HL-60 (cell line): ENCODE data around the gene OSBPL3.

ENCODE experiments used
- GABPA ChIP-seq: IDR thresholded peaks from 2 replicates; pipeline ENCODE4 v1.6.1; 2012; ENCODE audit warnings: low read depth
- POLR2AphosphoS5 ChIP-seq: IDR thresholded peaks from 2 replicates; pipeline ENCODE4 v1.6.1; 2012; ENCODE audit warnings: low read depth
- TF ChIP-seq, protein P1 (sequence below): IDR thresholded peaks from one replicate; pipeline ENCODE4 v1.5.1; 2011; ENCODE audit warnings: low read length, control low read depth, inconsistent platforms; ENCODE audit not compliant: insufficient read depth
- TF ChIP-seq, protein P2 (sequence below): IDR thresholded peaks from 2 replicates; pipeline ENCODE4 v1.6.1; 2012; ENCODE audit warnings: low read depth; ENCODE audit not compliant: insufficient replicate concordance

DNA sequence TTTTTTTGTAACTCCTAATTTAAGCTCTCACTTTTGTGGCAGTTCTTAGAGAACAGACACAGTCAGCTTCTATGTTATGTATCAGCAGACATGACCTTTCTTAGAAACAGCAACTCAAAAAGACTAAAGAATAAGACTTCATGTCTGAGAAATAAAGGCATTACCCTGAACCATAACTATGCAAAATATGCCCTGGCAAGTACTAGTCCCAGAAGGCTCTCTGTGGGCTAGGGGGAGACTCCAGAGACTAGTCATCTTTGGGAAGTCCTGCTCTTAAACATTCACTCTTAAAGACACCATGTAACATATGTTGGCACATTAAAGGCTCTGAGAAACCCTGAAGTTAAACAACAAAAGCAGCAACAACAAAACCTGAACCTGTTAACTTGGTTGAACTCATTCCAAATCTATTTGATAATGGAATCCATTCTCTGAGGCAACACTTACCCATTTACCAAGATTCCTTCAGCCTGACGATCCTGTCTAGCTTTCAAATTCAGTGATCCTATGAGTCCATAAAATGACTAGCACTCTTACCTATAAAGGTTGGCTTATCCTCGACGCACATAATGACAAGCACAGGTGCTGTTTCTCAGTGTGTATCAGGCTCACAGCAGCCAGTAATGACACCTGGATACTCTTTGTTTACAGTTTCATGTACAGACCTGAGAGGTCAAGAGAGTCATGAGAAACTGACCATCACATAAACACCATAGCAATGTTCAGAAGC, 62.3 kb downstream of the OSBPL3 start:
- TF ChIP-seq, protein P1, sequence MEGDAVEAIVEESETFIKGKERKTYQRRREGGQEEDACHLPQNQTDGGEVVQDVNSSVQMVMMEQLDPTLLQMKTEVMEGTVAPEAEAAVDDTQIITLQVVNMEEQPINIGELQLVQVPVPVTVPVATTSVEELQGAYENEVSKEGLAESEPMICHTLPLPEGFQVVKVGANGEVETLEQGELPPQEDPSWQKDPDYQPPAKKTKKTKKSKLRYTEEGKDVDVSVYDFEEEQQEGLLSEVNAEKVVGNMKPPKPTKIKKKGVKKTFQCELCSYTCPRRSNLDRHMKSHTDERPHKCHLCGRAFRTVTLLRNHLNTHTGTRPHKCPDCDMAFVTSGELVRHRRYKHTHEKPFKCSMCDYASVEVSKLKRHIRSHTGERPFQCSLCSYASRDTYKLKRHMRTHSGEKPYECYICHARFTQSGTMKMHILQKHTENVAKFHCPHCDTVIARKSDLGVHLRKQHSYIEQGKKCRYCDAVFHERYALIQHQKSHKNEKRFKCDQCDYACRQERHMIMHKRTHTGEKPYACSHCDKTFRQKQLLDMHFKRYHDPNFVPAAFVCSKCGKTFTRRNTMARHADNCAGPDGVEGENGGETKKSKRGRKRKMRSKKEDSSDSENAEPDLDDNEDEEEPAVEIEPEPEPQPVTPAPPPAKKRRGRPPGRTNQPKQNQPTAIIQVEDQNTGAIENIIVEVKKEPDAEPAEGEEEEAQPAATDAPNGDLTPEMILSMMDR = no peak
- TF ChIP-seq POLR2AphosphoS5 = no peak
- TF ChIP-seq, protein P2, sequence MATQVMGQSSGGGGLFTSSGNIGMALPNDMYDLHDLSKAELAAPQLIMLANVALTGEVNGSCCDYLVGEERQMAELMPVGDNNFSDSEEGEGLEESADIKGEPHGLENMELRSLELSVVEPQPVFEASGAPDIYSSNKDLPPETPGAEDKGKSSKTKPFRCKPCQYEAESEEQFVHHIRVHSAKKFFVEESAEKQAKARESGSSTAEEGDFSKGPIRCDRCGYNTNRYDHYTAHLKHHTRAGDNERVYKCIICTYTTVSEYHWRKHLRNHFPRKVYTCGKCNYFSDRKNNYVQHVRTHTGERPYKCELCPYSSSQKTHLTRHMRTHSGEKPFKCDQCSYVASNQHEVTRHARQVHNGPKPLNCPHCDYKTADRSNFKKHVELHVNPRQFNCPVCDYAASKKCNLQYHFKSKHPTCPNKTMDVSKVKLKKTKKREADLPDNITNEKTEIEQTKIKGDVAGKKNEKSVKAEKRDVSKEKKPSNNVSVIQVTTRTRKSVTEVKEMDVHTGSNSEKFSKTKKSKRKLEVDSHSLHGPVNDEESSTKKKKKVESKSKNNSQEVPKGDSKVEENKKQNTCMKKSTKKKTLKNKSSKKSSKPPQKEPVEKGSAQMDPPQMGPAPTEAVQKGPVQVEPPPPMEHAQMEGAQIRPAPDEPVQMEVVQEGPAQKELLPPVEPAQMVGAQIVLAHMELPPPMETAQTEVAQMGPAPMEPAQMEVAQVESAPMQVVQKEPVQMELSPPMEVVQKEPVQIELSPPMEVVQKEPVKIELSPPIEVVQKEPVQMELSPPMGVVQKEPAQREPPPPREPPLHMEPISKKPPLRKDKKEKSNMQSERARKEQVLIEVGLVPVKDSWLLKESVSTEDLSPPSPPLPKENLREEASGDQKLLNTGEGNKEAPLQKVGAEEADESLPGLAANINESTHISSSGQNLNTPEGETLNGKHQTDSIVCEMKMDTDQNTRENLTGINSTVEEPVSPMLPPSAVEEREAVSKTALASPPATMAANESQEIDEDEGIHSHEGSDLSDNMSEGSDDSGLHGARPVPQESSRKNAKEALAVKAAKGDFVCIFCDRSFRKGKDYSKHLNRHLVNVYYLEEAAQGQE = no peak
- TF ChIP-seq GABPA = no peak
